ENCODE measurements around the gene GOSR1.
A peak's percentile ranks its signal among the peaks of the same experiment; 100 is the strongest.
"Not testable (repeated sequence)": the region's sequence is repeated elsewhere in the genome, so short reads cannot be mapped to it uniquely, and the experiment has no call there.

GOSR1 gene

DNA sequence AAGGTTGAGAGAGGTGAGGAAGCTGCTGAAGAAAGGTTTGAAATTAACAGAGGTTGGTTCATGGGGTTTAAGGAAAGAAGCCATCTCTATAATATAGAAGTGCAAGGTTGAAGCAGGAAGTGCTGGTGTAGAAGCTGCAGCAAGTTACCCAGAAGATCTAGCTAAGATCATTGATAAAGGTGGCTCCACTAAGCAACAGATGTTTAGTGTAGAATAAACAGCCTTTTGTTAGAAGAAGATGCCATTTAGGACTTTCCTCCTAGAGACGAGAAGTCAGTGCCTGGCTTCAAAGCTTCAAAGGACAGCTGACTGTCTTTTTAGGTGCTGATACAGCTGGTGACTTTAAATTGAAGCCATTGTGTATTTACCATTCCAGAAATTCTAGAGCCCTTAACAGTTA is 29.3 kb downstream of the GOSR1 start:
- DNase-seq: no peak

DNA sequence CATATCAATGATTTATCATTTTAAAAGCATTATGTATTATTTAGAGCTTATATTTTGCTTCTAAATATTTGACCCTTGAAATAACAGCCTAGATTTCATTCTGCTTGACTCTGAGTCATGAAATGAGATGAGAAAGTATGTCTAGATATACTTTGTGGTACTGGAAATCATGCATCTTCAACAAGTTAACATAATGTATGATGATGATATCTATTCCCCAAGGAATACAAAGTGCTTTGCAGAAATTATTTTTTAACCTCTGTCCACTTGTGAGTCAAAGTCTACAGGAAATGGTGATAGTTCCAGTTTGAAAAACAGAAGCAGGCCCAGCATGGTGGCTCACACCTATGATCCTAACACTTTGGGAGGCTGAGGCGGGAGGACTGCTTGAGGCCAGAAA is 36.1 kb downstream of the GOSR1 start:
- DNase-seq: no peak

DNA sequence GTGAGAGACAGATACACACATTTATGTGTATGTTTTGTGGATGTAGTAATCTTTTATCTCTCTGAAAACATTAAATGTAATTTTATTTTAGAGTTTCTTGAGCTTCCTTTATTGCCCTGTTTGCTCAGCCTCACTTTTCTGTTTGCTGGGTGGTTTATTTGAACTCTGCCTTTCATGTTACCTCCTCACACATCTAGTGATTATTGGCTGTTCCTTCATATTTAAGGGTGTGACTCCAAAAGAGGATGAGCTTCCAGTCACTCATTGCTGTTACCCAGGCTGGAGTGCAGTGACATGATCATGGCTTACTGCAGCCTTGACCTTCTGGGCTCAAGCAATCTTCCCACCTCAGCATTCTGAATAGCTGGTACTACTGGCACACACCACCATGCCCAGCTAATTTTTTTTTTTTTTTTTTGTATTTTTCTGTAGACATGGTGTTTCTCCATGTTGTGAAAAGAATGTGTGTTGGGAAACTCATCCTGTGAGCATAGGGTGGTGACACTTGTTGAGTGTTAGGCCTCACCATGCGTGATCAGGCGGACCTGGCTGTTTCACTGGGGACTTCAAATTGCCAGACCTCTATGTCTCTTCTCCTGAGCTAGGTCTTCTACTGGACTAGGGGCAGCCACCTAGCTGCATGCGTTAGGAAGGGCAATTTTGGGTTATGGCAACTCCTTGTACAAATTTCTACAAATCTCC is 37.8 kb downstream of the GOSR1 start:
- DNase-seq: no peak

DNA sequence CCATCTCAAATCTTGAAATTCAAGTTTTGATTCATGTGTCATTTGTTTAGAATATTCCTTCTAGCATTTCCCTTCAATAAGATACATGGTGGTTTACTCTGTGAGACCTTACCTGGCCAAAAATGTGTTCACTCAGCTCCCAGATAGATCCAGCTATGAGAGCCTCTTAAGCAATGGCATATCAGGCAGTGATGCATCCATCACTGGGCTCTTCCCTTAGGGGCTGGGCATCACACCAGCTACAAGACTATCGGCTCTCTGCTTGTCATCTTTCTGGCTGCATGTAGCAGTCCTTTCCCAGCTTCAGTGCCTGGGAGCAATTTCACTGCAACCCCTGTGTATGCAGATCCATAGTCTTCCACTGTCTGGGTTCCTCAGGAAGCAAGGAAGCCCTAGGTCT is 40.6 kb downstream of the GOSR1 start:
- peak; percentile 8 for DNase-seq

DNA sequence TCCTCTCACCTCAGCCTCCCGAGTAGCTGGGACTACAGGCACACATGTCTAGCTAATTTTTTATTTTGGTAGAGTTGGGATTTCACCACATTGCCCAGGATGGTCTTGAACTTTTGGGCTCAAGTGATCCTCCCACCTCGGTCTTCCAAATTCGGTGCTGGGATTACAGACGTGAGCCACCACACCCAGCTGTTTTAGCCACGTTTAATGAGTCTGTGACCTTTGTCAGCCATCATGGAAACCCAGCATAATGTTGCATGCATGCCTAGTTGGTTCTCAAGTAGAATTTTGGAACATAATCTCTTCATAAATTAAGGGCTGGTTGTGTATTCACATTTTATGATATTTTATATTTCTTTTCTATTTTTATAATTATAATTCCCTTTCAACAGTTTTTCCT is 42.0 kb downstream of the GOSR1 start:
- DNase-seq: no peak

DNA sequence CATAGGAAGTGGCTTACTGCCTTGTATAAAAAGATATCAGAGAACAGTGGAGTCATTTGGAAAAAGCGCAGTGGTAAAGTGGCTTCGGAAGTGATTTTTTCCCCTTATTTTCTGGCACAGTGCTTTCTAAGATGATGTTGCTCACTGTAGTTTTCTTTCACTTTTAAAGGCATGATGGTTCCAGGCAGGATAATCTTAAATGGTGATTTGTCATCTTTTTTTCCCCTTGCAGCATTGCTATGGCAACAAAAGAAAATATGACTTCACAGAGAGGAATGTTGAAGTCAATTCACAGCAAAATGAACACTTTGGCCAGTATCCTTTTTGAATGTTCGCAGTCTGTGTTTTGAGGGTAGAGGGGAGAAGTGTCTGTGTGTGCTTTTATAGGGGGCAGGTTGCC is 42.5 kb downstream of the GOSR1 start:
- DNase-seq: peak; percentile 93

DNA sequence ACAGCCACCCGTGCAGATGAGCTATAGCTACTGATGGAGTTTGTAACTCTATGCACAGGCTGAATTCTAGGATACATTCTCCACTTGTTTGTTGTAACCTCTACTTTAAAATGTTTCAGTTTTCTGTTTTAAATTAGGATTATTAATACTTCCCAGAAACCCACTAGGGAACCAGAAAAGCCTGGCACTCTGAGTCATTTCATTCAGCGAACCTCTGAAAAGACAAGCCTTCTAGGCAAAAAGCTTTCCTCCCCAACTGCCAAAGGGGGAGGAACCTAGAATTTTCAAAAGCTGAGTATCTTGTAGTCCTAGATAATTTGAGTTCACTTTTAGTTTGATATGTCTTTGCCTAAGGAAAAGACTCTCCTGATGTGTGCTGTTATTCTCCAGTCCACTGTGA is 43.2 kb downstream of the GOSR1 start:
- peak; percentile 75 for DNase-seq

DNA sequence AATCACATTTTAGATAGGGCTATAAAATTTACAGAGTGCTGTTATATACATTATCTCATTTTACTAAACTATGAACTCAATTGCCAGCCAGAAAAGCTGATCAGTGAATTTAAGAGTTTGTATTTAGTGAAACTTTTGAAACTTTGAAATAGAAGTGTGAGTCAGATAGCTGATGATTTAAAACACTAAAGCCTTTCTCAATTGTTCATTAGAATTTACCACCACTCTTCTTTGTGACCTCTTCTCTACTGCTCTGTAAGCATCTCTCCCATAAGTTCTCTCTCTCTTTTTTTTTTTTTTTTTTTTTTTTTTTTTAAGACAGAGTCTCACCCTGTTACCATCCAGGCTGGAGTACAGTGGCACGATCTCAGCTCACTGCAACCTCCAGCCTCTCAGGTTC is 43.7 kb downstream of the GOSR1 start:
- no peak for DNase-seq

DNA sequence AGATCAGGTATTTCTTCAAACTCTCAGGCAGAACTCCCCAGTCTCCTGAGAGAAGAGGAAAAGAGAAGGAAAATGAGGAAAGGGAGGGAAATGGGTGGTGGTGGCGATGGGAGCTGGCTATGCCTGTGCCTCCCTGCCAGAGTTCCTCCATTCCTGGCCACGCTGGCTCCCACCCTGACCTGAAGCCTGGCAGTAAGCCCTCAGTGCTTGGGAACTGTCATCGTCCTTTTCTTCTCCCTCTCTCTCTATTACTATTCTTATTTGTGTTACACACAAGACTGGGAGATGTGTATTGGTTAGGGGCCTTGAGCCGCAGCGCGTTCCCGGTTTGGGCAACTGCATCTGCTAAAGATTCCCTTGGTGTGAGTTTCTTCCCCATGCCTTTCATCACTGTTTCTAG is 44.6 kb downstream of the GOSR1 start:
- no peak for DNase-seq

DNA sequence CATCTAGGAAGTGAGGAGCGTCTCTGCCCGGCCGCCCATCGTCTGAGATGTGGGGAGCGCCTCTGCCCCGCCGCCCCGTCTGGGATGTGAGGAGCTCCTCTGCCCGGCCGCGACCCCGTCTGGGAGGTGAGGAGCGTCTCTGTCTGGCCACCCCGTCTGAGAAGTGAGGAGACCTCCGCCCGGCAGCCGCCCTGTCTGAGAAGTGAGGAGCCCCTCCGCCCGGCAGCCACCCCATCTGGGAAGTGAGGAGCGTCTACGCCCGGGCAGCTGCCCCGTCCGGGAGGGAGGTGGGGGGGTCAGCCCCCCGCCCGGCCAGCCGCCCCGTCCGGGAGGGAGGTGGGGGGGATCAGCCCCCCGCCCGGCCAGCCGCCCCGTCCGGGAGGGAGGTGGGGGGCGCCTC is 46.0 kb downstream of the GOSR1 start:
- not testable (repeated sequence) for DNase-seq

DNA sequence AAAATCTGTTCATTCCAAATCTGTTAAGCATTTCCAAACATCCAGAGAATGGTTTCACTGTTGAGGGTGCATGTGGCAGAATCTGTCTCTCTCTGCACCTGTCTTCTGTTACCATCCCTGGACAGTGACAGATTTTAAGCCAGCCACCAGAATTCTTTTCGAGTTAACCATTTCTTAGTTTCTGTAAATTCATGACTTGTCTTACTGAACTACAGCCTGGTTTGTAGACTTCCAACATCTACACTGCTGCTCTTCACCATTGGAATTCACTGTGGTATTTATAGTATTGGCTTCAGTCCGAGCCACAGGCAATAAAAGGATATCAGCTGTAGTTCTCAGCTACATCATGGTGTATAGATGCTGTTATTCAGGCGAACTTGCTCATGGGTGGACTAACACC is 47.6 kb downstream of the GOSR1 start:
- peak; percentile 77 for DNase-seq

DNA sequence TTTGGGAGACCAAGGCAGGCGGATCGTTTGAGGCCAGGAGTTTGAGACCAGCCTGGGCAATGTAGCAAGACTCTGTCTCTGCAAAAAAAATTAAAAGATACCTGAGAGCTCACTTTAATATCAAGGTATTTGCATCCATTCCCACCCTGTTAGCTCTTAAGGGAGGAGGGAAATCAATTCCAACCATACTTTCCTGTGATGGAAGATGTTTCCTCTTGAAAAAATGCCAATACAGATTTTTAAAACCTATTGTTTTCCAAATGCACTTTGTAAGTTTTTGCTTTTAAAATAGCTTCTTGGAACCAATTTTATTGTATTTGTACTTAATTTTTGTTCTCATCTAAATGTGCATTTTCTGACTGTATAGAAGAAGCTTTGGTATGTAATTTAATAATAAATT is 49.2 kb downstream of the GOSR1 start:
- no peak for DNase-seq

DNA sequence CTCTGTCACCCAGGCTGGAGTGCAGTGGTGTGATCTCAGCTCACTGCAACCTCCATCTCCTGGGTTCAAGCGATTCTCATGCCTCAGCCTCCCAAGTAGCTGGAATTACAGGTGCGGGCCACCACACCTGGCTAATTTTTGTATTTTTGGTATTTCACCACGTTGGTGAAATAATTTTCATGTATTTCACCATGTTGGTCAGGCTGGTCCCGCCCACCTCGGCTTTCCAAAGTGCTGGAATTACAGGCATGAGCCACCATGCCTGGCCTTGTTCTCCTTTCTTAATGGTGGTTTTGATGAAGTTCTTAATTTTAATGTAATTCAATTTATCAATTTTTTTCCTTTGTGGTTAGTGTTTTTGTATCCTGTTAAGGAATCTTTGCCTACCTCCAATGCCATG is 51.5 kb downstream of the GOSR1 start:
- not testable (repeated sequence) for DNase-seq

DNA sequence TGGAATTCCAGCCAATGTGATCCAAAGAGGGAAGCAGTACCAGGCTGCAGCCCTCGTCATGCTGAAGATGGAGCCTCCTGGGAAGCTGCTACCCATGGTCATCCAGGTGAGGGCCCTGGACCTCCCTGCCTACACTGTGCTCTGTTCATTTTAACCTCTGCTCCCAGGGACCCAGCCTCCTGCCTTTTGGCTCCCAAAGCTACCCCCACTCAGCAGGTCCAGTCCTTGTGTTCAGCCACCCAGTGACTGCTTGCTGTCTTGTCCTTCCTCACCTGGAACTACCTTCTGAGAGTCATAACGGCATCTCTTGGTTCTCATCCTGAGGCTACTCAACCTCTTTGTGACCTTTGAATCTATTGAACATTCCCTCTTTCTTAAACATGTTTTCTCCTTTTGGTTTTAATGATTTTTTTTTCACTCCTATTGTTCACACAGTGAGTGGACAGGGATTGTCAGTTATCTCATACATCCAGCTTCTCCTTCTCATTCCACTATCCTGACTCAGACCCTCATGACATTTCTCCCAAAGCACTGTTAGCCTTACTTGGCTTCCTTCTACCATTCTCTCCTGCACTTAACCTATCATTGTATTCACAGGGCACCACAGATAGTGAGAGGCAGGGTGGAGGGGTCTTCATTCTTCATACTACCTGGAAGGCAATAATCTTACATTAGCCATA is 53.3 kb downstream of the GOSR1 start:
- peak; percentile 76 for DNase-seq

DNA sequence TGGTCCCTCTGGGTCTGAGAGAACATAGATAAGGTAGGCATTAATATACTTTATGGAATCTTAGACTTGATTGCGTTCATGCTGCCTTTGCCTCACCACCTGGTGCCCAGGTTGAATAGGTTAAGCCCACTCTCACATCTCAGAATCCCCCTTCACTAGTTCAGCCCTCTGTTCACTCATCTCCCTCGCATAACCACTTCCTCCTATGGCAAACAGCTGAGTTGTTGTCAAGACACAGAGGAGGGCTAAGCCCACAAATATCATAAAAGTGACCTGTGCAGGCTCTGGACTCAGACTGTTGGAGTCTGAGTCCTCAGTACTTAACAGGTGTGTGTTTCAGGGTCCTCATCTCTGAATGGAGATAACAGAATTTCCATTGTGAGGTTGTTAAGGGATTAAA is 55.7 kb downstream of the GOSR1 start:
- DNase-seq: no peak

DNA sequence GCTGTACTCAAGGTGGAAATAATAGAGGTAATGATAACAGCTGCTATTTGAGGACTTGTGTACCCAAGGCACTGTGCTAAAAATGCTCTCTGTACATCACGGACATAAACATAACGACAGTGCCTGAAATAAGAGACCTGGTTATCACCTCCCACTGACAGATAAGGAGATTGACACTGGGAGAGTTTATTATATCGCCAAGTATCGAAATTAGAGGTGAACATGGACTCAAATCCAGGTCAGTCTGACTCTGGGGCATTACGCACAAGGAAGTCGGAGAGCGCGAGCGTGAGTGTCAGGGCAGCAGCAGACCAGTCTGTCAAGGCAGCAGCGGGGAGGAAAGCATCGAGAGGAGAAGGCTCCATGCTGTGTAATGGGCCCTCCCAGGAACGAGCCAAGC is 57.1 kb downstream of the GOSR1 start:
- no peak for DNase-seq

DNA sequence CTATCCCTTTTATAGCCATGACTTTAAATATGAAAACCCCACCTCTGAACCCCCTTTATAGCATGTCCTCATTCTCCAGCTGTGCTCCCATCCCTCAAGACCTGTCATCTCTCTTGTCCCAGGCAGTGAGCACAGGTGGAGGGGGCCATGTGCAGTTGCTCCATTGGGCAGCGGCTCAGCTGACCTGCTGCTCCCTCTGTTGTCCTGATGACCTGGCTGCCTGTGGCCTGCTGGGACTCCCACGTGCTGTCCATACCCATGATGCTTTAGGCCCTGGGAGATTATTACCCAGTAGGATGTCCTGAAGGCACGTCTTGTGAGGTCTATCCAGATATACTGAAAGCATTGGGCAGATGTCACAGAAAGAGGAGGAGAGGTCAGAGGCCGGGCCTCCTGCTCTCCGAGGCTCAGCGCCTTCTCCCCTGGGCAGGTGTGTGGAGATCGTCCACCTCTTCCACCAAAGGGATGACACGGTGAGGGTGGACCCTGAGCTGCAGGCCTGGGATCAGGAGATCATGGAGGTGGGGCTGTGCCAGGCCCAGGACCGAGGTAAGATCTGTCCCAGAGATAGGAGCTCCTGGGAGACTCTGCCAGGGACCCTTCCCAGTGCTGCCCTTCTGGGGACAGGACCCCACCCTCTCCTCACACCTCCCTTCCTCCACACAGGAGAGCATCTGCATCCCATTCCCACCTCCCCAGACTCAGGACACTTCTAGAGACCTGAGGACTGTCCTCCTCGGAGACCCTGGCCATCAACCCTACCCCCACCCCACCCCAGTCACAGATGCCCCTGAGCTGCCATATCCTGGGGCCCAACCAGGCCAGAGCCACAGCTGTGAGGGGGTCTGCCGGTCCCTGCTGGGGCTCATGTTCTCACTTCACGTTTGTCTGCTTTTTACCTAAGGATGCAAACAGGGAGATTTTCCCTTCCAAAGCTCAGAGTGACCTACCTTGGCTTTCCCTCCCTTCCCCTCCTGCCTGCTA is 58.0 kb downstream of the GOSR1 start:
- DNase-seq: no peak

DNA sequence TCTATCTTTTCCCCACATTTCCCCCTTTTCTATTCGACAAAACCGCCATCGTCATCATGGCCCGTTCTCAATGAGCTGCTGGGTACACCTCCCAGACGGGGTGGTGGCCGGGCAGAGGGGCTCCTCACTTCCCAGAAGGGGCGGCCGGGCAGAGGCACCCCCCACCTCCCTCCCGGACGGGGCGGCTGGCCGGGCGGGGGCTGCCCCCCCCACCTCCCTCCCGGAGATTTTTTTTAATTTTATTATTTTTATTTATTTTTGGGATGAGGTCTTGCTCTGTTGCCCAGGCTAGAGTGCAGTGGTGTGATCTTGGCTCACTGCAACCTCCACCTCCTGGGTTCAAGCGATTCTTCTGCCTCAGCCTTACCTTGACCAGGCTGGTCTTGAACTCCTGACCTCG is 59.6 kb downstream of the GOSR1 start:
- not testable (repeated sequence) for DNase-seq

DNA sequence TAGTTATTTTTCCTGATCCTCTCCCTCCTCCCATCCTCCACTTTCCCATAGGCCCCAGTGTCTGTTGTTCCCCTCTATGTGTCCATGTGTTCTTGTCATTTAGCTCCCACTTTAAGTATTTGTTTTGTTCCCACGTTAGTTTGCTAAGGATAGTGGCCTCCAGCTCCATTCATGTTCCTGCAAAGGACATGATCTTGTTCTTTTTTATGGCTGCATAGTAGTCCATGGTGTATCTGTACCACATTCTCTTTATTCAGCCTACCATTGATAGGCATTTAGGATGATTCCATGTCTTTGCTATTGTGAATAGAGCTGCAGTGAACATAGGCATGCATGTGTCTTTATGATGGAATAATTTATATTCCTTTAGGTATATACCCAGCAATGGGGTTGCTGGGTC is 60.5 kb downstream of the GOSR1 start:
- DNase-seq: not testable (repeated sequence)

DNA sequence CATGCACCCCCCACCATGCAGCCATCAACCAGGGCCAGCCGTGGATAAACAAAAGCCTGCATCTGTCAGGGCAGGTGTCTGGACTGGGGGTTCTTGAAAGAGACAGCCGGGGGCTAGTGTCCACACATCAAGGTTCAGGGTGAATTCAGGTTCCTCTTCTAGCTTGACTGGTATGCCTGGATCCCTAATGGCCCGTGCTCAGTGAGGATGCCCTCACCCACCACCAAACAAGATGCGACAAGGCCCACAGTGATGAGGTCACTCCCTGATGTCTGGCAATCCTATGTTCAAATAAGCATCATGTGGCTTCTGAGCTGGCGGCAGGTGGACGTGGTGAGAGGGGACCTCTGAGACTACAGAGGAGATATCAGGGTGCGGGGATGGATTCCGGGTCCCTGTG is 64.6 kb downstream of the GOSR1 start:
- DNase-seq: no peak

DNA sequence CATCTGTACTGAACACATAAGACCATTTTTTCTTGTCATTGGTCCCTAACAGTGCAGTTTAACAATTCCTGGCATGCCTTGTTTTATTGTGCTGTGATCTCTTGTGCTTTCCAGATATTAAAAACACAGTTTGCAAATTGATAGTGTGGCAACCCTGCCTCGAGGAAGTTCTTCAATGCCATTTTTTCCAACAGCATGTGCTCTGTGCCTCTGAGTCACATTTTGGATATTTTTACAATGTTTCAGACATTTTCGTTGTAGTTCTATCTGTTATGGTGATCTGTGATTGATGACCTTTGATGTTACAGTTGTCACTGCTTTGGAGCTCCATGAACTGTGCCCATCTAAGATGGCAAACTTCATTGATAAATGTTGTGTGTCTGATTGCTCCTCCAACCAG is 66.2 kb downstream of the GOSR1 start:
- DNase-seq: peak; percentile 40

DNA sequence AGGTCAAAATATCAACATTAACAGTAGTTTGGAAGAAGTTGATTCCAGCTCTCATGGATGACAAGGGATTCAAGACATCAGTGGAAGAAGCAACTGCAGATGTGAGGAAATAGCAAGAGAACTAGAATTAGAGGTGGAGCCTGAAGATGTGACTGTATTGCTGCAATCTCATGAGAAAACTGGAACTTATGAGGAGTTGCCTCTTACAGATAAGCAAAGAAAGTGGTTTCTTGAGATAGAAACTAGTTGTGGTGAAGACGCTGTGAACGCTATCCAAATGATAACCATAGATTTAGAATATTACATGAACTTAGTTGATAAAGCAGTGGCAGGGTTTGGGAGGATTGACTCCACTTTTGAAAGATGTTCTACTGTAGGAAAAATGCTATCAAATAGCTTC is 67.8 kb downstream of the GOSR1 start:
- no peak for DNase-seq

DNA sequence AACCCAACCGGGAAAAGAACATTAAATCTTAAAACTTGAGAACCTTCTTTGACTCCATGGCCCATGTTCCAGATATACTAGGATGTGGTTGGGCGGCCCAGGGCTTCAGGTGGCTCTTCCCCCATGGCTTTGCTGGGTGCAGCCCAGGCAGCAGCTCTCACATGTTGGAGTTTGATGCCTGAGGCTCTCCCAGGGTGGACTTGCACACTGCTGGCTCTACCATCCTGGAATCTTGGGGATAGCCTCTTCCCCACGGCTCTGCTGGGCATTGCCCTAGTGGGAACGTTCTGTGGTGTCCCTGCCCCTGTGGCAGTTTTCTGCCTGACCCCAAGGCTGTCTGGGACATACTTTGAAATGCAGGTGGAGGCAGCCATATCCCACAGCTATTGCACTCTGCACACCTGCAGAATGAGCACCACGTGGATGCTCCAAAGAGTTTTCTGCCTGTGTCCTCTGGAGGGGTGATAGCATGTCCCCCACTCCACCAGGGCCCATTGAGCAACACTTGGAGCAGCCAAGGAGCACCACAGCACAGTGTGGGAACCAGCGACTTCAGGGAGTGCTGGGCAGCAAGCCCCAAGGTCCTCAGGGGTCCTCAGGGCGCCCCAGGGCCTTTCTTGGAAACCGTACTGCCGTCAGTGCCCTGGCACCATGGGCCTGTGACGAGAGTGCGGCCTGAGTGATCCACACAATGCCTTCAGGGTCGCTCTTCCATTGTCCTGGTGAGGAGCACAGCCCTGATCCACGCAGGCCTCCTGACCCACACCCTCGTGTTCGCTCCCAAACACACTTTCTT is 70.8 kb downstream of the GOSR1 start:
- DNase-seq: no peak
